ENCODE data around the gene RYR2. TPM values are rescaled to one million over a fixed set of nuclear protein-coding genes. Genes with fewer than 3 reads are reported as not detected.
"Not testable (repeated sequence)": the region's sequence is repeated elsewhere in the genome, so short reads cannot be mapped to it uniquely, and the experiment has no call there.

Gene RYR2
- total RNA-seq, 2 donors from 2014 or later, result 59.0 to 75.9 TPM

DNA sequence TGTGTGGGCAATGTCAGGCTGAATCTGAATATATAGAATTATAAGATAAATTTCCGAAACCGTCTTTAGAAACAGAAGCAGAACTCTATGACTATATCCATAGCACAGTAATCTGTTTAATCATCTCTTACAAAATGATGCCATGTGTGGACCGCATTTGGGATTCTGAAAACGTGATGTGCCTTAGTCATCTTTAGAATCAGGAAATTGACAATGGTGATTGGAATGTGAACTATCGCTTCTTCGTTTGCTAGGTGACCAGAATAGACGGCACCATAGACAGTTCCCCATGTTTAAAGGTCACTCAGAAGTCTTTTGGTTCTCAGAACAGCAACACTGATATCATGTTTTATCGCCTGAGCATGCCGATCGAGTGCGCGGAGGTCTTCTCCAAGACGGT lies 548.4 kb downstream of the RYR2 start:
- H3K9me3 ChIP-seq, result no peaks in the 10 kb centered on the region
- no peak for TF ChIP-seq CTCF (IDR thresholded peaks at IDR 0.05)
- no peaks in the 10 kb centered on the region for H3K27me3 ChIP-seq (replicated peaks; ENCODE audit: insufficient read depth)
- ATAC-seq (ENCODE audit: insufficient number of reproducible peaks, low FRiP score, low read depth), result no peak
- no peaks in the 10 kb centered on the region for H3K4me1 ChIP-seq (ENCODE audit: control insufficient read depth in 1 of 2, low read depth in 2 of 2)
- H3K4me3 ChIP-seq, result no peak overlapping the region
- H3K27ac ChIP-seq, result no peak overlapping the region
- H3K36me3 ChIP-seq, result peaks cover 19% of the 10 kb centered on the region
- DNase-seq (ENCODE audit: low spot score), result no peak

- no peak for DNase-seq (ENCODE audit: low spot score)
- no peak for TF ChIP-seq CTCF (IDR thresholded peaks at IDR 0.05)
- no peak overlapping the region for H3K27ac ChIP-seq
- ATAC-seq (ENCODE audit: insufficient number of reproducible peaks, low FRiP score, low read depth), result no peak
- no peaks in the 10 kb centered on the region for H3K9me3 ChIP-seq
- peaks cover 27% of the 10 kb centered on the region for H3K36me3 ChIP-seq
- H3K4me1 ChIP-seq (ENCODE audit: control insufficient read depth in 1 of 2, low read depth in 2 of 2), result no peaks in the 10 kb centered on the region
- H3K4me3 ChIP-seq, result no peak overlapping the region
- no peaks in the 10 kb centered on the region for H3K27me3 ChIP-seq (replicated peaks; ENCODE audit: insufficient read depth)
These were observed 549.4 kb downstream of the RYR2 start for GRCh38 chr1:237591353-237591752.

DNA sequence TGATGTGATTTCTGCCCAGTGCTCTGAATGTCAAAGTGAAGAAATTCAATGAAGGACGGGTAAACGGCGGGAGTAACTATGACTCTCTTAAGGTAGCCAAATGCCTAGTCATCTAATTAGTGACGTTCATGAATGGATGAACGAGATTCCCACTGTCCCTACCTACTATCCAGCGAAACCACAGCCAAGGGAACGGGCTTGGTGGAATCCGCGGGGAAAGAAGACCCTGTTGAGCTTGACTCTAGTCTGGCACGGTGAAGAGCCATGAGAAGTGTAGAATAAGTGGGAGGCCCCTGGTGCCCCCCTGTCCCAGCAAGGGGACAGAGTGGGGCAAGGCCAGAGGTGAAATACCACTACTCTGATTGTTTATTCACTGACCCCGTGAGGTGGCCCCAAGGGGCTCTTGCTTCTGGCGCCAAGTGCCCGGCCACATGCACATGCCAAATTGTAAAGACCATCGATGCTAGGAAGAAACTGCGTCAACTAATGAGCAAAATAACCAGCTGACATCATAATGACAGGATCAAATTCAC lies 561.1 kb downstream of the RYR2 start:
- not testable (repeated sequence) for H3K27me3 ChIP-seq (replicated peaks; ENCODE audit: insufficient read depth); DNase-seq (ENCODE audit: low spot score); H3K4me1 ChIP-seq (ENCODE audit: control insufficient read depth in 1 of 2, low read depth in 2 of 2); H3K27ac ChIP-seq; H3K9me3 ChIP-seq; H3K36me3 ChIP-seq; H3K4me3 ChIP-seq; ATAC-seq (ENCODE audit: insufficient number of reproducible peaks, low FRiP score, low read depth)

DNA sequence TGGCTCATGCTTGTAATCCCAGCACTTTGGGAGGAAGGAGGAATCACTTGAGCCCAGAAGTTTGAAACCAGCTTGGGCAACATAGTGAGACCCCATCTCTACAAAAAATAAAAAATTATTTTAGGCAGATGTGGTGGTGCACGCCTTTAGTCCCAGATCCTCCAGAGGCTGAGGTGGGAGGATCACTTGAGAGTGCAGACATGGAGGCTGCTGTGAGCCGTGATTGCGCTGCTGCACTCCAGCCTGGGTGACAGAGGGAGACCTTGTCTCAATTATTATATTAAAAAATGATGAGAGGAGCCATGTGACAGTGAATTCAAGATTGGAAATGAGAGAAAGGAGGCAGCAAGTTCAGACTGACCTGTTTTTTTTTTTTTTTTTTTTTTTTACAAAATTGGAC lies 566.4 kb downstream of the RYR2 start:
- Histone ChIP-seq H3K36me3 (peaks cover 12% of the 10 kb centered on the region), H3K9me3 (no peaks in the 10 kb centered on the region), H3K4me3 (no peak overlapping the region), H3K4me1 (ENCODE audit: control insufficient read depth in 1 of 2, low read depth in 2 of 2) (no peaks in the 10 kb centered on the region), H3K27me3 (replicated peaks; ENCODE audit: insufficient read depth) (no peaks in the 10 kb centered on the region), H3K27ac (no peak overlapping the region)
- DNase-seq (ENCODE audit: low spot score) (no peak), ATAC-seq (ENCODE audit: insufficient number of reproducible peaks, low FRiP score, low read depth) (no peak)
- TF ChIP-seq CTCF (IDR thresholded peaks at IDR 0.05), result no peak

DNA sequence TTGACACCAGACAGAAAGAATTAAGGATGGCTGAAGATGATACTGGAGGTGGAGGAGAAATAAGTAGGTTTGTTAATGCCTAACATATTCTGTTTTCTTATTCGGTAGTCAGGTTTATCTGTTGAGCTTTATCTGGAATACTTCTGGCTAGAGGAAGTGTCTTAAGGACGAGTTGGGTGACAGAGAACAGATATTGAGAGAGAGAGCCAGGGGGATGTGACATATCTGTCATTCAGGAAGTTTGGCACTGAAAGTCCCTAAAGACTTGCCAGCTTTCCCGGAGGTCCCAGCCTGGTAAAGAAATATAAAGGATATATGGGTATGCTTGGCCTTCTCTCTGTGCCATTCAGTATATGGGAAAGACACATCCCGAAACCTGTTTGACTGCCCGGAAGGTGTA lies 568.2 kb downstream of the RYR2 start:
- H3K27ac ChIP-seq, result no peak overlapping the region
- no peak for TF ChIP-seq CTCF (IDR thresholded peaks at IDR 0.05)
- no peak for DNase-seq (ENCODE audit: low spot score)
- H3K36me3 ChIP-seq, result peaks cover 25% of the 10 kb centered on the region
- ATAC-seq (ENCODE audit: insufficient number of reproducible peaks, low FRiP score, low read depth), result no peak
- no peak overlapping the region for H3K4me3 ChIP-seq
- no peaks in the 10 kb centered on the region for H3K4me1 ChIP-seq (ENCODE audit: control insufficient read depth in 1 of 2, low read depth in 2 of 2)
- H3K27me3 ChIP-seq (replicated peaks; ENCODE audit: insufficient read depth), result no peaks in the 10 kb centered on the region
- no peaks in the 10 kb centered on the region for H3K9me3 ChIP-seq

DNA sequence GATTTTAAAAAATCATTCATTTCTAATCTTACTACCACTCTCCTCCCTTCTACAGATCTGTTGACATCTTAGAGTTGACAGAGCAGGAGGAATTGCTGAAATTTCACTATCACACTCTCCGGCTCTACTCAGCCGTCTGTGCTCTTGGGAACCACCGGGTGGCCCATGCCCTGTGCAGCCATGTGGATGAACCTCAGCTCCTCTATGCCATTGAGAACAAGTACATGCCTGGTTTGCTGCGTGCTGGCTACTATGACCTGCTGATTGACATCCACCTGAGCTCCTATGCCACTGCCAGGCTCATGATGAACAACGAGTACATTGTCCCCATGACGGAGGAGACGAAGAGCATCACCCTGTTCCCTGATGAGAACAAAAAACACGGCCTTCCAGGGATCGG lies 572.0 kb downstream of the RYR2 start:
- no peak for TF ChIP-seq CTCF (IDR thresholded peaks at IDR 0.05)
- ATAC-seq (ENCODE audit: insufficient number of reproducible peaks, low FRiP score, low read depth), result no peak
- peaks cover 33% of the 10 kb centered on the region for H3K36me3 ChIP-seq
- H3K4me3 ChIP-seq, result no peak overlapping the region
- no peaks in the 10 kb centered on the region for H3K27me3 ChIP-seq (replicated peaks; ENCODE audit: insufficient read depth)
- no peak overlapping the region for H3K27ac ChIP-seq
- no peaks in the 10 kb centered on the region for H3K4me1 ChIP-seq (ENCODE audit: control insufficient read depth in 1 of 2, low read depth in 2 of 2)
- H3K9me3 ChIP-seq, result no peaks in the 10 kb centered on the region
- DNase-seq (ENCODE audit: low spot score), result no peak
